A673 (cell line): Measurements from ENCODE around the gene NKD2.
"Not testable (repeated sequence)": the region's sequence is repeated elsewhere in the genome, so short reads cannot be mapped to it uniquely, and the experiment has no call there.

Experiments
- CTCF ChIP-seq: fragments of 300-800, 200-600 bp; sonication (generic); conservative IDR thresholded peaks from 2 replicates; pipeline ENCODE4 v1.5.1; 2017; ENCODE audit warnings: low read depth, mild to moderate bottlenecking, antibody characterized with exemption, low read length, moderate library complexity, mixed read lengths
- EZH2 ChIP-seq: fragments of 200-600 bp; sonication (generic); IDR thresholded peaks from 2 replicates; pipeline ENCODE4 v1.6.1; 2017; ENCODE audit warnings: borderline replicate concordance, low read depth, mild to moderate bottlenecking, mixed read lengths, antibody characterized with exemption, low read length; ENCODE audit not compliant: poor library complexity, severe bottlenecking

GRCh38 chr5:1021969-1022336, 13.4 kb downstream of the NKD2 start:
- not testable (repeated sequence) for TF ChIP-seq CTCF, EZH2
